K562 (cell line): ENCODE results near the gene OXT.

Source experiments
- BRF2 ChIP-seq: IDR thresholded peaks from 3 replicates; pipeline ENCODE4 v1.6.1; 2011; ENCODE audit warnings: borderline replicate concordance, mild to moderate bottlenecking; ENCODE audit not compliant: insufficient read length, insufficient read depth
- JUN ChIP-seq, 2 experiments: sonication (generic) in 1 of 2; formaldehyde crosslinking in 1 of 2; IDR thresholded peaks; 2 replicates each; pipeline versions ENCODE4 v1.6.1 to v1.8.0; 2012 to 2022; ENCODE audit warnings: borderline replicate concordance in 2 of 2, mild to moderate bottlenecking in 2 of 2, improper control_type of control experiment in 1 of 2, low read depth in 1 of 2, low read length in 1 of 2, missing genetic modification reagents in 1 of 2
- PHF21A ChIP-seq: fragments of 450-650 bp; IDR thresholded peaks from 2 replicates; pipeline ENCODE4 v1.6.1; 2017; ENCODE audit warnings: low read depth, borderline replicate concordance
- POLR2A ChIP-seq: fragments of 450-650 bp; conservative IDR thresholded peaks from 2 replicates; pipeline ENCODE4 v1.6.1; 2016
- RNF2 ChIP-seq: sonication (generic); IDR thresholded peaks from 2 replicates; pipeline ENCODE4 v1.6.1; 2016
- SOX6 ChIP-seq: fragments of 450-650 bp; IDR thresholded peaks from 2 replicates; pipeline ENCODE4 v1.6.1; 2014; ENCODE audit warnings: mild to moderate bottlenecking
- TARDBP ChIP-seq: fragments of 450-650 bp; IDR thresholded peaks from 2 replicates; pipeline ENCODE4 v1.6.1; 2016

GRCh38 chr20:3047486-3048419 lies 23.7 kb upstream of the OXT start:
- TF ChIP-seq TARDBP (no peak), PHF21A (no peak), RNF2 (no peak), POLR2A (no peak), BRF2 (no peak), JUN (IDR thresholded peaks at IDR 0.05; ENCODE audit: borderline replicate concordance, low read depth, low read length) (no peak), JUN (CRISPR knock-in tag; IDR thresholded peaks at IDR 0.05; ENCODE audit: borderline replicate concordance) (no peak), SOX6 (no peak)
